Activated T-helper 1 cell treated with Interleukin-2 at 50 U/mL for 16 hours (primary cell): Measurements from ENCODE around the gene RAD52.

ENCODE experiments used
- DNase-seq: peaks from one replicate; pipeline ENCODE4 v3.0.0-alpha.2; 2020; ENCODE audit warnings: low read depth

RAD52 gene

DNA sequence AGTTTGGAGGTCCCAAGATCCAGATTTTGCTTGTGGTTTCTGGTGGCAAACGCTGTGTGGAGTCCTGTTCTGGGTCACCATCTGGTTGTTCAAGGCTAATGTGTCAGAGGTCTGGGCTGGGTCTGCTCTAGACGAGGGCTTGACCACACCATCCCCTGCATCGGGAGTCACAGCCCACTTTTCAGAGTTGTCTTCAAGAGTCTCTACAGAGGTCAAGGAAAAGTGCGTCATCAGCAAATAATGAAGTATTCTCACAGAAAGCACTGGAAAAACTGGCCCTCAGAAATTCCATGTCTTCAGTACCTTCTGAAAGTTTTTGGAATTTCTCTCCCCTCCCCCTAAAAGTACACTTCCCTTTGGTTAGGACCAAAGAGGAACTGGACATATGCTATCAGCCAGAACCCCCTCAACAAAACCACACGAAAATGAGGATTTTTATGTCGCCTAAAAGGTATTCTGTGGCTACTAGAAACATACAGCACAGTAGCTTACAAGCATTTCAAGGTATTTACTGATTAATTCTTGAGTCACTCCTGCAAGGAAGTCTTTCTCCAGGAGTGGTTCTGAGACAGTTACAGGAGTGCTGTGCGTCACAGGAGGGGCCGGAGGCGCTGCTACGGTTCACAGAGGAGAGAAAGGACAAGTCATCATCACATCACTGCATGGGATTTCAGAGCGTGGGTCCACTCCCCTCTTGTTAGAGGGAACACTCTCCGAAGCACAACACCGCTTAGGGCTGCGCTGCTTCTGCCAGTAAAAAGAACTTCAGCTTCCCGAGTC lies 35.4 kb downstream of the RAD52 start:
- no peak for DNase-seq

DNA sequence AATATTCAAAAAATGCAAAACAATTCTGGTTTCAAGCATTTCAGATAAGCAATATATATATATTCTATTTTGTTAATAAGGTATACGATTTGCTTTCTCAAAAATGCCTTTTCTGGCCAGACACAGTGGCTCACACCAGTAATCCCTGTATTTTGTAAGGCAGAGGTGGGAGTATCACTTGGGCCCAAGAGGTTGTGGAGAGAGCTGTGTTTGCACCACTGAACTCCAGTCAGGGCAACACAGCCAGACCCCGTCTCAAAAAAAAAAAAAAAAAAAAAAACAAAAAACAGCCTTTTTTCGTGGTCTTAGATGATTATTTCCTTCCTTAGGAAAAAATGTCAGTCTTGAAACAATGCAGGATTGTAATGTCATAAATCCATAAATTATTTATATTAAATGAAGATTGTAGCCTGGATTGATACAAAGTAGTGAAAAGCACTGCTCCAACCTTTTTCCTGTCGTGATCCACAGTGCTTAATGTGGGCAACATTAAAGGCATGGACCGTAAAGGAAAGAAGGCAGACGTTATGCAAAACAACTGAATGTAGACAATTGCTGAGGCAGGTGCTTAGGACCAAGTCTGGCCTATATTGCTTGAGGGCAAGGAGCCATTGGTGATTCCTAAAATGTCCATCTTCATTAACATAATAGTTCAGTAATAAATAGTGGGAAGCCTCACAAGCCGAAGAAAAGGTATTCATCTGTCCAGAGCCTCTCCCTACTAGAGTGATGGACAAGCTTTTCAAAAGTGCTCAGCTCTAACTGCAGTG lies 36.8 kb downstream of the RAD52 start:
- DNase-seq = no peak

DNA sequence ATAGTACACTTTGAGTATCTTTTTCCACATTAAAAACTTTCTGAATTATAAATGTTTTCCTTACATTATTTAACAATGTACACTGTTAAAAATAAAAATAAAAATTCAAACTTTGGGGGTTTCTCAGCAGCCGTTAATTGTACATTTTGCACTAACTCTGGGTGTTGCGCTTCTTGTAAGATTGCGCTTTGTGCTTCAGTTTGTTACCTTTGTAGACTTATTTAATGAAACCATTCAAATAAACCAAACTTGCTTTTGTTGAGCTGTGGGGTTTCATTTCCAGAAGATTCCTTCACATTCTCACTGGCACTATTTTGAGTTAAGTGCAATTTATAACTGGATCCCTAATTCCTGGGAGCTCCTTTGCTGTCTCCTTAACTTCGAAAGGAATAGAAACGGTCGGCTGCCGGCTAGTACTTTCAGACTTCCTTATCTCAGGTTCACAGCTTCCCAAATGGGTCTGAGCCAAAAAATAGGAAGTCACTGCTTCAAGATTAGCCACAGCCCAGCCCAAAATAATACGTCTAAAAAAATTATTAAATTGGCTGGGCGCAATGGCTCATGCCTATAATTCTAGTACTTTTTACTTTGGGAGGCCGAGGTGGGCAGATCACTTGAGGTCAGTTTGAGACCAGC lies 38.2 kb downstream of the RAD52 start:
- no peak for DNase-seq

DNA sequence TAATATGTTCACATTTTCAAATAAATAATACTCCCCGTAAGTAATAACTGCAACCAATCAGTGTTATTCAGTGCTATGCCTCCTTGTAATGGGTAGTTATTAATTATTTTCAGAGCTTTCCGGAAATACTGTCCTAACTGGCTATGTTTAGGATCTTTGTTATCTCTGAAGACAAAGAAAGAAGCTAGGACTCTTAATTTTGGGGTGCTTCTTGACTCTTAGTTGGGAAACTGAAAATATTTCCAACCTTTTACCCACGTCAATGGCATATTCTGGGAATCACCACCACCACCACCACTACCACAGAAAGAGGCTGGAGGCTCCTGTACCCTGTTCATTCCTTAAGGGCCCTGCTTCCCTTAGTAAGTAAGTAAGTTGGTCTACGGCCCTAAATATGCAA lies 39.1 kb downstream of the RAD52 start:
- DNase-seq = no peak

DNA sequence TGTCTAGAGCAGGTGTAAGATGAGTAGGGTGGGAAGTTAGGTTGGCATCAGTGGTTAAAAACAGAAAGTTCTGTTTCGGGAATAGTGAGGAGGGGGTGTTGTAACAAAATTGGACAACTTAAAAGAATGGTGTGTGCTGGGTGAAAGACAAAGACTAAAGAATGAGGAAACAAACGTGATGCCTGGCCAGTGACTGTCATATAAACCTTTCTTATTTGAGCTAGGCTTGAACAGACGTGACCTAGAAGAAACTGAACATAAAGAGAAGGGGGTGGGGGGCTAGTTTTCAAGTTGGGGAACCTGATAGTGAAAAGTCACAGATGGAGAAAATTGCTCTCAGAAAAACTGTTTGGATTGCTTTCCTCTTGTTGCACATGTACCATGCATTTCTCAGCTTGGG lies 39.6 kb downstream of the RAD52 start:
- no peak for DNase-seq

DNA sequence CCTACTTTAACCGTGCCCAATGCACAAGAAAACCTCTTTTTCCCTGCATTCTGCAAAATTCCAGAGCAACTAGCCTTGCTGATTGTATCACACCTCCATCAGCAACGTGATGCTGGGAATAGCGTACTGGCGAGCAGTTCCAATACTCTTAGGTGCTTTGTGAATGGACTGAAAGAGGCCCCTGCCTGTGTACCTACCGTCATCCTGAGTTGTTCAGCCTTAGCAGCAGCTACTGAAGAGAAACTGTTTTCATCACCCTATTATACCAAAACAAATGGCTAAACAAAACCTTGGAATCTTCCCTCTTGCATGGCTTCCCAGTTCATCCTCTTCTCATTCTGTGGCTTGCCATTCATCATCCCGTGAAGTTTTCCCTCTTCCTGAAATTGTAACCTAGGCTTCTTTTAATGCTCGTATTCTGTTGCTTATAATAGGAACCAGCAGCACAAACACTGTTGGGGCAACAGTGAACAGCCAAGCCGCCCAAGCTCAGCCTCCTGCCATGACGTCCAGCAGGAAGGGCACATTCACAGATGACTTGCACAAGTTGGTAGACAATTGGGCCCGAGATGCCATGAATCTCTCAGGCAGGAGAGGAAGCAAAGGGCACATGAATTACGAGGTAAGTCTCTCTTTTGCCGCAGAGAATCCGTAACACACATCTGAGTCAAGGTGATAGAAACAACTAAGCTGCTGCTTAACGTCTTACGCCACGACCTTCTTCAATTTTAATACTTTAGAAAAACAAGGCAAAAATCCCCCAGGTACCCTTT lies 41.9 kb downstream of the RAD52 start:
- DNase-seq = no peak

DNA sequence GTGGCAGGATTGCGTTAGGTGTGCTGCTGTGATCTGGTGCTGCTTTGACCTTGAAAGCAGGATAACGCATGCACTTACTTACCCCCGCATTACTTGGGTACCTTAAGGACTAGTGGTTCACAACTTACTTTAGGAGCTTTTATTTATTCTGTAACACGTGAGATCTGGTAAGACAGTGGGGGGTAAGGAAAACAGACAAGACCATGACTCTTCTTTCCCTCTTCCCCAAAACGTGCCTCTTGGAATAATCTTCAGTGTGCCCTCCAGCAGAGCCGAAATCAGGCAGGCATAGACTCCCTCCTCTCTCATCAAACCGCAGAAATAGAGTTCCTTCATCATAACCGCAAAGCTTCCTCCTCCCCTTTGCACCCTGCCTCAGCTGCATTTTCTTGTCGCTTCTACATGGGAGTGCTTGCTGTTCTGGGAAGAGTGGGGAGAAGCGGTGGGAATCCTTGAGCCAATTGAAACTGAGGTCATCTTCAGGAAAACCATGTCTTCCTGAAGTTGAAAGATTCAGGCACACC lies 43.4 kb downstream of the RAD52 start:
- DNase-seq = no peak

DNA sequence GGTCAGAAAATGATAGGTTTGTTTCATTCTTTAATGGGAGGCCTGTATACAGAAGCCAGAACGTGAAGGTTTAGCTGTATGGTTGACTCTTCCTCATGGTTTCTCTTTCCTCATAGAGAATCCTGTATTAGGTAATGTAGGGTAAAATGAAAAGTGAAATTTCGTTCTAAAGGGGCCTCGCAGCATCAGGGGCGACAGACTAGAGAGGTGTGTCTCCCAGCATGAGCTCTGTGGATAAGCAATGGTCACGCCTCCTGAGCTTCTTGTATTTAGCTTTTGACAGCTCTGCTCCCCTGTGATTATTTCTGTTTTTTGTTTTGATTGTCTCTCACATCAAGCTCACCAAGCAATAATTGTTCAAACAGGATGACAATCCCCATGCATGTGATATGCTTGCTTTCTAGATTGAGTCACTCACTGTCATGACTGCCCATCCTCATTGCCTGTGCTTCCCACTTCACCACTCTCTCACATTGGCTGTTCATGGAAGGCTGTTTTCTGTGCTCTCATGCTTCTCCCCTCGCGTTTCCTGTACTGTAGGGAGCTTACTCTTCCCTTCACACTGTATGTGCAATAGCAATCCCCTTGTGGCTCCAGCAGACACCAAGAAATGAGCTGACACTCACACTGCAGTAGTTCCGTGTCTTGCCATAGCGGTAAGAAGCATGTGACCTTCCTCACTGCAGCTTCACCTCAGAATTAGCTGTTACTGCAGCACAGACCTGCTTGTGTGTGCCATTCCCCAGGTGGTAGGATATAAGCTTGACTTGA lies 44.0 kb downstream of the RAD52 start:
- DNase-seq = no peak

DNA sequence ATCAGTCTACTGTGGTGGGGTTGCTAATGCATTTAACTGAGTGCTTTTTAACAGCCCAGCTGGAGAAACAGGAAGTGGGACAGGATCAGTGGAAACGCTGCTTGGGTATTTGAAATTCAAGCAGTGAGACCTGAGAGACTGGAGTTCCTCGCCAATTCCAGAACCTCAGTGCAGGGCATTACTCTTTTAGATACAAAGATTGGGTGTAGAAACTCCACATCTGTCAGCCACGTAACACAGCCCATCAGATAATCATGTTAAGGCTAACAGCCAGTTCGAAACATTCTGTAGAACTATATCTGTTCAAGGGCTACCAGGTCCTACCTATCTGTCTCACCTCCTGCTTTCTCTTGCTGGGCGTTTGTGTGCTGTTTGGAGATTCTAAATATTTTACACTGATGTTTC lies 45.5 kb downstream of the RAD52 start:
- DNase-seq = no peak

DNA sequence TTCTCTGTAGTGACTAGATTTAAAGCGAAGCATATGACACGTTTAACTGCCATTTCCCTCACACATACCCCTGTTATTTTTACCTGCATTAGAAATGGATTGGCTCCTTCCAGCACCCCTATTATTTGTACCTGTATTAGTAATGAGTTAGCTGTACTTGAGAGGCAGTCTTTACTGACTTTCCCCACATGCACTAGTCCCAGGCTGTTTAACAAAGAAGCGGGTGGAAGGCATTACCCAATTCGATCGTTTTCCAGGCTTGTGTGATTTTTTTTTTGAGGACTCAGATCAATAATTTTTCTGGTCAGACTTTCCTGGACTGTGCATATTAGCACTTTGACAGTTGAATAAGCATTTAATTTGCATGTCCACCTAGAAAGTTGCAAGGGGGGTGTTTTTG lies 46.4 kb downstream of the RAD52 start:
- no peak for DNase-seq

DNA sequence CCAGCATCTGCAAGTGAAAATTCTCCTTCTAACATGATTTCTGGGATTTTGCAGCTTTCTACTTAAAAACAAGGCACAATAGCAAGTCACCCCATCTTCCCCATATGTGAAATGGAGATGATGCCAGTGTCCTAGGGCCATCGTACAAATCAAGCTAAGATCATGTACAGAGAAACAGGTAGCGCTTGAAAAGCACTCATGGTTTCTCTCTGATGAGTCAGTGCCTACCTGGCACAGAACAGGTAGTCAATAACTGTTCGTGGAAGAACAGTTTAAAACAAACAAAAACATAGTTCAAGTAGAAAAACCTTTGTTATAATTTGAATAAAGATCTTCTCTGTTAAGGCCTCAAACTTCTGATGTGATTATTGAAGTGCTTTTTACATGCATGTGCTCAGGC lies 46.9 kb downstream of the RAD52 start:
- DNase-seq = no peak

DNA sequence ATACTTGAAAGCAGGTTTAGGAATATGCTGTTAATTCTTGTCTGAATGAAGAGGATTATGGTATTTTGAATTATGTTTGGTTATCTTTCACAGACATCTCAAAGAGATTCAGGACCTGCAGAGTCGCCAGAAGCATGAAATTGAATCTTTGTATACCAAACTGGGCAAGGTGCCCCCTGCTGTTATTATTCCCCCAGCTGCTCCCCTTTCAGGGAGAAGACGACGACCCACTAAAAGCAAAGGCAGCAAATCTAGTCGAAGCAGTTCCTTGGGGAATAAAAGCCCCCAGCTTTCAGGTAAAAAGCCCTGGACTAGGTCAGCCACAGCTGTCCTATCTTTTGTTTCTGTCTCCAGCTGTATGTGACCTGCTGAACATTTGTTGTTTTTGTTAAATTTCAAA lies 52.1 kb downstream of the RAD52 start:
- DNase-seq = no peak

DNA sequence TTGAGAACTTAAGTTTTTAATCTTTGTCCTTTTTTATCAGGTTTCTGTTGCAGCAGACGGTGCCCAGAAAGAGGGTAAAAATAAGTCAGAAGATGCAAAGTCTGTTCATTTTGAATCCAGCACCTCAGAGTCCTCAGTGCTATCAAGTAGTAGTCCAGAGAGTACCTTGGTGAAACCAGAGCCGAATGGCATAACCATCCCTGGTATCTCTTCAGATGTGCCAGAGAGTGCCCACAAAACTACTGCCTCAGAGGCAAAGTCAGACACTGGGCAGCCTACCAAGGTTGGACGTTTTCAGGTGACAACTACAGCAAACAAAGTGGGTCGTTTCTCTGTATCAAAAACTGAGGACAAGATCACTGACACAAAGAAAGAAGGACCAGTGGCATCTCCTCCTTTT lies 53.5 kb downstream of the RAD52 start:
- no peak for DNase-seq

DNA sequence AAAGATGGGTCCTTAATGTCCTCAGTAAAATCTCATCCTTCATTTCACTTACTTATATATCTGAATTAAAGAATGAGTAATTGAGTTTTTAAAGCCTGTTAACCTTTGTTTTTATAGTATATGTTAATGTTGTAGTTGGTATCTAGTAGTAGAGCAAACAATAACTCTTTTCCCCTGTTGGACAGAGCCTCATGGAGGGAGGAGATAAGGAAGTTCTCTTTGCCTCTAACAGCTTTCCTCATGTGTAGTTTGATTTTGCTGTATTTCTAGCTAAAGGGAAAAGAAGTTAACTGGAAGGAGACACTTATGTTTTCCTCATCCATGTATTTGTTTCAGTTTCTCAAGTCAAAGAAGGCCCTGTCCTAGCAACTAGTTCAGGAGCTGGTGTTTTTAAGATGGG lies 55.3 kb downstream of the RAD52 start:
- no peak for DNase-seq

DNA sequence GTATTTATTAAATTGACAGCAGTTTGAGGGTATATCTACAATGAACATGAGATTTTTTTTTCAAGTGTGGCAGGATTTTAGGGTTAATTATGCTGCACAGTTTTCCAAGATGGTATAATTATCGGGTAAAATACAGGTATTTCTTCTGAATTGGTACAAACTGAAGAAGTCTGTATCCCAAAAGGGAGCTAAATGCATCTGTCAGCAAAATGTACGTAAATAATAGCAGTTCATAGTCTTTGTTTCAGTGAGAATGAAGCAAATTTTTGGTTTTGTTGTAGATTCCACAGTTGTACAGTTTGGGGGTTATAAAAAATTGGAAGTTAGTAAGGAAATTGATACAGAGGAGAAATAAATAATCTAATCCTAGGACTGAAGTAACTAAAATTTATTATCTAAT lies 63.3 kb downstream of the RAD52 start:
- no peak for DNase-seq

DNA sequence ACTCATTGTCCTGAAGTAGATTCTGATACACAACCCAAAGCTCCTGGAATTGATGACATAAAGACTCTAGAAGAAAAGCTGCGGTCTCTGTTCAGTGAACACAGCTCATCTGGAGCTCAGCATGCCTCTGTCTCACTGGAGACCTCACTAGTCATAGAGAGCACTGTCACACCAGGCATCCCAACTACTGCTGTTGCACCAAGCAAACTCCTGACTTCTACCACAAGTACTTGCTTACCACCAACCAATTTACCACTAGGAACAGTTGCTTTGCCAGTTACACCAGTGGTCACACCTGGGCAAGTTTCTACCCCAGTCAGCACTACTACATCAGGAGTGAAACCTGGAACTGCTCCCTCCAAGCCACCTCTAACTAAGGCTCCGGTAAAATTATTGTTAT lies 63.8 kb downstream of the RAD52 start:
- DNase-seq = no peak

DNA sequence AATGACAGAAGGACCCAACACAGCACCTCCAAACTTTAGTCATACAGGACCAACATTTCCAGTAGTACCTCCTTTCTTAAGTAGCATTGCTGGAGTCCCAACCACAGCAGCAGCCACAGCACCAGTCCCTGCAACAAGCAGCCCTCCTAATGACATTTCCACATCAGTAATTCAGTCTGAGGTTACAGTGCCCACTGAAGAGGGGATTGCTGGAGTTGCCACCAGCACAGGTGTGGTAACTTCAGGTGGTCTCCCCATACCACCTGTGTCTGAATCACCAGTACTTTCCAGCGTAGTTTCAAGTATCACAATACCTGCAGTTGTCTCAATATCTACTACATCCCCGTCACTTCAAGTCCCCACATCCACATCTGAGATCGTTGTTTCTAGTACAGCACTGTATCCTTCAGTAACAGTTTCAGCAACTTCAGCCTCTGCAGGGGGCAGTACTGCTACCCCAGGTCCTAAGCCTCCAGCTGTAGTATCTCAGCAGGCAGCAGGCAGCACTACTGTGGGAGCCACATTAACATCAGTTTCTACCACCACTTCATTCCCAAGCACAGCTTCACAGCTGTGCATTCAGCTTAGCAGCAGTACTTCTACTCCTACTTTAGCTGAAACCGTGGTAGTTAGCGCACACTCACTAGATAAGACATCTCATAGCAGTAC lies 64.6 kb downstream of the RAD52 start:
- no peak for DNase-seq

DNA sequence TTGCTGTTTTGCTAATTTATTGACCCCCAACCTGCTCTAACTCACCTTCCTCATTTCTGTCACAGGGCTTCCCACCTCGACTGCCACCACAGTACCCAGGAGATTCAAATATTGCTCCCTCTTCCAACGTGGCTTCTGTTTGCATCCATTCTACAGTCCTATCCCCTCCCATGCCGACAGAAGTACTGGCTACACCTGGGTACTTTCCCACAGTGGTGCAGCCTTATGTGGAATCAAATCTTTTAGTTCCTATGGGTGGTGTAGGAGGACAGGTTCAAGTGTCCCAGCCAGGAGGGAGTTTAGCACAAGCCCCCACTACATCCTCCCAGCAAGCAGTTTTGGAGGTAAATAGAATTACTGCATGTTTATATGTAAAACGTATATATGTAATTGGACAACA lies 68.8 kb downstream of the RAD52 start:
- no peak for DNase-seq

DNA sequence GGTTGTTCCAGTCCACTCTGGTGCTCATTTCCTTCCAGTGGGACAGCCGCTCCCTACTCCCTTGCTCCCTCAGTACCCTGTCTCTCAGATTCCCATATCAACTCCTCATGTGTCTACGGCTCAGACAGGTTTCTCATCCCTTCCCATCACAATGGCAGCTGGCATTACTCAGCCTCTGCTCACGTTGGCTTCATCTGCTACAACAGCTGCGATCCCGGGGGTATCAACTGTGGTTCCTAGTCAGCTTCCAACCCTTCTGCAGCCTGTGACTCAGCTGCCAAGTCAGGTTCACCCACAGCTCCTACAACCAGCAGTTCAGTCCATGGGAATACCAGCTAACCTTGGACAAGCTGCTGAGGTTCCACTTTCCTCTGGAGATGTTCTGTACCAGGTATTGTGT lies 69.9 kb downstream of the RAD52 start:
- no peak for DNase-seq

DNA sequence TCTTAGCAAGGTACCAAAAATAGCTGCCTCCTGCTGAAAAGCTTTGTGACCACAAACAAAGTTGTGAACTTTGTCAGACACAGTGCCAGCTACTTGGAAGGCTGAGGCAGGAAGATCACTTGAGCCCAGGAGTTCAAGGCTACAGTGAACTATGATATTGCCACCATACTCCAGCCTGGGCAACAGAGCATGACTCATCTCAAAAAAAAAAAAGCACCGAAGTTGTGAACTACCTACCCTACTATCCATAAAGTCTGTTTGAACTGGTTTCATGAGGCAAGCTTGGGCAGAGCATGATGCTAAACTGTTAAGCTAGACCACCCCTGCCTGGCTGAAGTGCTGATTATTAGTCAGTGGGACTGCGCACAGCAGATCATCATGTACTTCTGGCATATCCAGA lies 75.5 kb downstream of the RAD52 start:
- DNase-seq = no peak

DNA sequence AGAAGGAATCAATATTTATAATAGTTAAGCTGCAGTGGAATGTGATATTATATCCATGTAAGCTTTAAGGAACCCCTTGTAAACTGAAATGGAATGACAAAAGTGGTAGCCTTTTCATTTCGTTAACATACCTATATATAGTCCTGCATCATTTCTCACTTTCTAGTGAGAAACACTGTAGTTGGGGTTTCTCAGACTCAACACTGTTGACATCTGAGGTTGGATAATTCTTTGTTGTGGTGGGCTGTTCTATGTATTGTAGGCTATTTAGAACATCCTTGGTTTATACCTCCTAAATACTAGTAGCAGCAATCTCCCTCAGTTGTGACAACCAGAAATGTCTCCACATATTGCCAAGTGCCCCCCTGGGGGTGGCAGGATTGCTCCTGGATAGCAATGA lies 79.1 kb downstream of the RAD52 start:
- no peak for DNase-seq
